ENCODE data around the gene FXYD6. TPM values are rescaled to one million over a fixed set of nuclear protein-coding genes. Genes with fewer than 3 reads are reported as not detected.

FXYD6 gene
- total RNA-seq, 2 experiments from 2014 or later = not detected

DNA sequence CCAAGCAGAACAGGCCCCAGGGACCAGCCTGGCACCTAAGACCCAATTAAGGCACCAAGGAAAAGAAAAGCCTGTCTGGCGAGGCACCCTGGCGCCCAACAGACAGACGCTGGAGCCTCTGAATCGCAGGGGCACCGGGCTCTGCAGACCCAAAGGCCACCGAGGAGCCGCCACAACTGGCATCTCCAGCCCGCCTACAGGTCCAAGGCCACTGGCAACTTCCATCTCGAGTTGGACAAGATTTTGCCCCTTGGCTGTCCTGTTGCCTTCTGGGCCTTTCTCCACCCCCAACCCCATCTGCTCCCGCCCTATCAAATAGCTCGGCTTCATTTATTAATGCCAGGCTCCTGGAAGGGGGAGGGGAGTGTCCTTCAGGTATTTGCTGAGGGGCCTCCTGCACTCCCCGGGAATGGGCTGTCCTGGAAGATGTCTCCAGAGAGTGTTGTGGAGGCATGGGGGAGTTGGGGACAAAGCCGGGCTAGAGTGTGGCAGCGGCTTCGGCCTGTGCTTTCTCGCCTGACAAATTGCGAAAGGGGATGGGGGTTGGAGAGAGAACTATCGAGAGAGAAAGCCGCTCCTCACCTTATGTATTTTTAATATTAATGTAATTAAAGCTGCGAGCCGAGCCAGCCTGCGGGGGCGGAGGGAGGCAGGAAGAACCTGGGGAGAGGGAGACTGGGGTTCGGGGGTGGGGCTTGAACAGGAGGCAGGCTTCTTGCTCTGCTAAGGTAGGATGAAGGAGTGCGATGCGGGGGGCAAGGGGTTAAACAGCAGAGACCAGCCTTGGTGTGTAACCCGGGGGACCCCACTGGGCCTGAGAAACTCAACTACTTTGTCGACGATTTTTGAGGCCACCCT is 81.5 kb downstream of the FXYD6 start:
- Mint-ChIP-seq H3K36me3 (ENCODE audit: low read depth) (no peaks in the 10 kb centered on the region), H3K4me1 (ENCODE audit: low read depth) (peaks cover 13% of the 10 kb centered on the region), H3K27me3 (peaks cover 43% of the 10 kb centered on the region), H3K27ac (no peak overlapping the region), H3K9me3 (no peaks in the 10 kb centered on the region), H3K4me3 (no peak overlapping the region)
- CTCF ChIA-PET = interaction anchor here (1.0 kb wide), 1 partner anchor 369 kb away, joined by 3 read pairs; no protein-coding TSS in a partner anchor
- TF ChIP-seq, protein P1, sequence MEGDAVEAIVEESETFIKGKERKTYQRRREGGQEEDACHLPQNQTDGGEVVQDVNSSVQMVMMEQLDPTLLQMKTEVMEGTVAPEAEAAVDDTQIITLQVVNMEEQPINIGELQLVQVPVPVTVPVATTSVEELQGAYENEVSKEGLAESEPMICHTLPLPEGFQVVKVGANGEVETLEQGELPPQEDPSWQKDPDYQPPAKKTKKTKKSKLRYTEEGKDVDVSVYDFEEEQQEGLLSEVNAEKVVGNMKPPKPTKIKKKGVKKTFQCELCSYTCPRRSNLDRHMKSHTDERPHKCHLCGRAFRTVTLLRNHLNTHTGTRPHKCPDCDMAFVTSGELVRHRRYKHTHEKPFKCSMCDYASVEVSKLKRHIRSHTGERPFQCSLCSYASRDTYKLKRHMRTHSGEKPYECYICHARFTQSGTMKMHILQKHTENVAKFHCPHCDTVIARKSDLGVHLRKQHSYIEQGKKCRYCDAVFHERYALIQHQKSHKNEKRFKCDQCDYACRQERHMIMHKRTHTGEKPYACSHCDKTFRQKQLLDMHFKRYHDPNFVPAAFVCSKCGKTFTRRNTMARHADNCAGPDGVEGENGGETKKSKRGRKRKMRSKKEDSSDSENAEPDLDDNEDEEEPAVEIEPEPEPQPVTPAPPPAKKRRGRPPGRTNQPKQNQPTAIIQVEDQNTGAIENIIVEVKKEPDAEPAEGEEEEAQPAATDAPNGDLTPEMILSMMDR (IDR thresholded peaks at IDR 0.05) = no peak
- intact Hi-C loops (cut with micrococcal nuclease) = no loop called here
- ATAC-seq (no peak), DNase-seq (no peak)
- POLR2A ChIA-PET = interaction anchor here (0.7 kb wide), 1 partner anchor 51 kb away, joined by 3 read pairs; no protein-coding TSS in a partner anchor

DNA sequence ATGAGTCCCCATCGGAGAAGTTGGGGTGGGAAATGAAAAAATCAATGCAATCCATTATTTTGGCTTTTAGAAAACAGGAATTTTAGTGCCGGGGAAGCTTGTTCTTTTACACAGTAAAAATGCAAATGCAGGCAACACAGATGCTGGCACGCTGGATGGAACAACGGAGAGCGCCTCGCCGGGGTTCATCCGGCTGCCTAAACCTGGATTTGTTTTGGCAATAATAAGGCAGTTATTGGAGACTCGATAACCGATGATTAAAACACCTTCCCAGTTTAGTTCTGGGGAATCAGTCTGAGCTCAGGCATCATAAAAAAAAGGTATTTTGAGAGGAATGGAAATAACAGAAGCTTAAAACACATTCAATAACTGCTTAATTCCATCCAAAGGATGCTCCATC is 82.3 kb downstream of the FXYD6 start:
- Mint-ChIP-seq H3K4me1 (ENCODE audit: low read depth) (peaks cover 13% of the 10 kb centered on the region), H3K9me3 (no peaks in the 10 kb centered on the region), H3K27me3 (peaks cover 43% of the 10 kb centered on the region), H3K27ac (no peak overlapping the region), H3K36me3 (ENCODE audit: low read depth) (no peaks in the 10 kb centered on the region), H3K4me3 (no peak overlapping the region)
- POLR2A ChIA-PET = no interaction called here
- ATAC-seq = no peak
- intact Hi-C loops (cut with micrococcal nuclease) = no loop called here
- no peak for DNase-seq
- TF ChIP-seq, protein P1 (IDR thresholded peaks at IDR 0.05) = no peak
- CTCF ChIA-PET = interaction anchor here (0.9 kb wide), 1 partner anchor 369 kb away, joined by 3 read pairs; no protein-coding TSS in a partner anchor

DNA sequence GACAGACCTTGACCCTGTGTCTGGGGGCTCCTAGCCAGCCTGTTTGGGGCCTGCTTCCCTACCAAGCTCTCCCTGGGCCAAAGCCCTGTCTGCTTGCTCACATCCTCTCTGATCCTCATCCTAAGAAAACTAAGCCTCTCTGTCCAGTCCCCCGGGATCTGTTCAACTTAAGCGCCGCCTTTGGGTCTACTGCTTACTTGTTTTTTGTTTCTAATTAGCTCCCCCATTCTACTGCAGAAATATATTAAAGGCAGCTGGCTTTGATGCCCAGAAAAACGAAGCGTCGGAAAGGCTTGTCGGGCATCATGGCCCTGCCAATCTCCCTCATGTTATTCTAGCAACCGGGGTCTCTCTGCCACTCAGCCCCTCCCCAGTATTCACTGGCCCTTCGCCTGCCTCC is 82.9 kb downstream of the FXYD6 start:
- POLR2A ChIA-PET = no interaction called here
- intact Hi-C loops (cut with micrococcal nuclease) = no loop called here
- Mint-ChIP-seq H3K4me3 (no peak overlapping the region), H3K27ac (no peak overlapping the region), H3K36me3 (ENCODE audit: low read depth) (no peaks in the 10 kb centered on the region), H3K27me3 (peaks cover 43% of the 10 kb centered on the region), H3K9me3 (no peaks in the 10 kb centered on the region), H3K4me1 (ENCODE audit: low read depth) (peaks cover 13% of the 10 kb centered on the region)
- TF ChIP-seq, protein P1 (IDR thresholded peaks at IDR 0.05) = no peak
- DNase-seq (no peak), ATAC-seq (no peak)
- CTCF ChIA-PET = interaction anchor here (0.8 to 2.1 kb wide), 3 partner anchors 14 to 368 kb away, joined by 3 to 9 read pairs (median 5); no protein-coding TSS in a partner anchor

DNA sequence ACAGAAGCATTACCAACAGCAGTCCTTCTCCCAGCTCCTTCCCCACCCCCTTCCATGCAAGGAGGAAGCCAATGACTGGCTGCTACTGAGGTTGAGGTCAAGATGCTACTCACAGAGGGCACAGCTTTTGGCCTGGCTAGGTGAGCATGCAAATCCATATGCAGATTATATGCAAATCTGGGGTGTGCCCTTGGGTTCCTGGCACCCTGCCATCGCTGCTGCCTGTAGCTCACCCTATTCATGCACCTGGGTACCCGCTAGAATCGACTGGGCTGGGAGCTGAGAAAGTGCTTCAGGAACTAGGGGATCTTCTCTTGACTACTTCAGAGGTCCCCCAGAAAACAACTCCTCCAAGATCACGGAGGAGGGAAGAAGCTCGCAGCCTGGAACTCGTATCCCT is 83.5 kb downstream of the FXYD6 start:
- no peak overlapping the region for H3K27ac Mint-ChIP-seq
- no peak for DNase-seq
- intact Hi-C loops (cut with micrococcal nuclease) = no loop called here
- no peaks in the 10 kb centered on the region for H3K36me3 Mint-ChIP-seq (ENCODE audit: low read depth)
- H3K27me3 Mint-ChIP-seq = peaks cover 42% of the 10 kb centered on the region
- no peak overlapping the region for H3K4me3 Mint-ChIP-seq
- ChIA-PET CTCF (interaction anchor here (0.8 to 2.1 kb wide), 4 partner anchors 14 to 367 kb away, joined by 3 to 9 read pairs (median 4); no protein-coding TSS in a partner anchor), POLR2A (no interaction called here)
- no peaks in the 10 kb centered on the region for H3K9me3 Mint-ChIP-seq
- no peak for ATAC-seq
- H3K4me1 Mint-ChIP-seq (ENCODE audit: low read depth) = peaks cover 13% of the 10 kb centered on the region
- TF ChIP-seq, protein P1 (IDR thresholded peaks at IDR 0.05) = no peak

DNA sequence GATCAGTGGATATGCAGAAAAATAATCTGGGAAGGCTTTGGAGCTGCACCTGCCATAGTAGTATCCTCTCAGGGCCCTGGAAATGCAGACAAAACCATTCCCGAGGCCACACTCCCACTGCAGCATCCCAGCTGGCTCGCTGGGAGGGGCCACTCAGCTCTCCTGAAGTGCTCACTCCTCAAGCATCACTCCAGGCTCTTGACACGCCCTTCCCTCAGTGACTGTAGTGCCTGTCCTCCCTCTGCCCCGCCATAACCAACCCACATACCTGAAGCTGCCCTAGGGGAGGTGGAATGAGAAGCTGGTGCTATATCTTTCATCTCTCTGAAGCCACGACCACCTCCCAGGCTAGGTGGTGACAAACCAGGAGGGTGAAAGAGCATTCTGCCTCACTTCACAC is 84.2 kb downstream of the FXYD6 start:
- CTCF ChIA-PET = interaction anchor here (1.1 to 2.1 kb wide), 2 partner anchors 15 to 25 kb away, joined by 4 to 9 read pairs; no protein-coding TSS in a partner anchor
- DNase-seq (no peak), ATAC-seq (no peak)
- POLR2A ChIA-PET = no interaction called here
- no peaks in the 10 kb centered on the region for H3K9me3 Mint-ChIP-seq
- H3K4me3 Mint-ChIP-seq = no peak overlapping the region
- H3K36me3 Mint-ChIP-seq (ENCODE audit: low read depth) = no peaks in the 10 kb centered on the region
- intact Hi-C loops (cut with micrococcal nuclease) = no loop called here
- H3K4me1 Mint-ChIP-seq (ENCODE audit: low read depth) = peaks cover 10% of the 10 kb centered on the region
- TF ChIP-seq, protein P1 (IDR thresholded peaks at IDR 0.05) = no peak
- no peak overlapping the region for H3K27ac Mint-ChIP-seq
- peaks cover 39% of the 10 kb centered on the region for H3K27me3 Mint-ChIP-seq

All from activated CD8-positive, alpha-beta T cell treated with anti-CD3 and anti-CD28 coated beads for 36 hours (primary cell).